Suprapubic skin (tissue), 4 donors: ENCODE data around the gene JPH2. TPM values are rescaled to one million over a fixed set of nuclear protein-coding genes. Genes with fewer than 3 reads are reported as not detected.

Experiments used
- DNase-seq, 2 donors: peaks; one replicate each; pipeline ENCODE4 v3.0.0-alpha.2; 2019; ENCODE audit warnings: low spot score in 2 of 2
- H3K27ac ChIP-seq: fragments of 200-600 bp; sonication (generic); one replicate; pipeline ENCODE4 v1.5.1; 2019
- H3K27me3 ChIP-seq: fragments of 200-600 bp; sonication (generic); one replicate; pipeline ENCODE4 v1.5.1; 2019
- H3K36me3 ChIP-seq: fragments of 200-600 bp; sonication (generic); one replicate; pipeline ENCODE4 v1.5.1; 2019
- H3K4me1 ChIP-seq: fragments of 200-600 bp; sonication (generic); one replicate; pipeline ENCODE4 v1.5.1; 2019
- H3K4me3 ChIP-seq: fragments of 200-600 bp; sonication (generic); one replicate; pipeline ENCODE4 v1.5.1; 2019; ENCODE audit warnings: mild to moderate bottlenecking
- H3K9me3 ChIP-seq: fragments of 200-600 bp; sonication (generic); one replicate; pipeline ENCODE4 v1.5.1; 2019
- EP300 ChIP-seq: sonication (generic); formaldehyde crosslinking; IDR thresholded peaks from one replicate; pipeline ENCODE4 v1.6.1; 2017; ENCODE audit warnings: antibody characterized with exemption
- POLR2A ChIP-seq, 2 donors: fragments of 450-650 bp; IDR thresholded peaks; one replicate each; pipeline ENCODE4 v1.6.1; 2017; ENCODE audit warnings: antibody characterized with exemption in 2 of 2, mild to moderate bottlenecking in 2 of 2, moderate library complexity in 2 of 2
- POLR2AphosphoS5 ChIP-seq, 3 donors: sonication (generic); formaldehyde crosslinking; IDR thresholded peaks; one replicate each; pipeline ENCODE4 v1.6.1; 2017; ENCODE audit warnings: antibody characterized with exemption in 3 of 3
- WGBS: methylation state at CpG from one replicate; pipeline ENCODE4 v1.1.5; 2018; 5-methylcytosine and 5-hydroxymethylcytosine counted together
- total RNA-seq, 4 donors: library from RNA; depleted of rRNA; stranded (reverse); fragments of >200 nt; gene quantifications; one replicate each; pipeline ENCODE4 v1.1.0, GENCODE V29; 2016
- TF ChIP-seq, protein P1 (sequence below), 2 donors: fragments of 200-600 bp in 1 of 2; fragments of 450-650 bp in 1 of 2; sonication (generic) in 1 of 2; IDR thresholded peaks; one replicate each; pipeline ENCODE4 v1.5.1; 2016 to 2019; ENCODE audit warnings: antibody characterized with exemption in 2 of 2, mild to moderate bottlenecking in 1 of 2, moderate library complexity in 1 of 2

Gene JPH2
- total RNA-seq, 4 donors from 2014 or later = 3.8 to 5.0 (median 4.5) TPM

DNA sequence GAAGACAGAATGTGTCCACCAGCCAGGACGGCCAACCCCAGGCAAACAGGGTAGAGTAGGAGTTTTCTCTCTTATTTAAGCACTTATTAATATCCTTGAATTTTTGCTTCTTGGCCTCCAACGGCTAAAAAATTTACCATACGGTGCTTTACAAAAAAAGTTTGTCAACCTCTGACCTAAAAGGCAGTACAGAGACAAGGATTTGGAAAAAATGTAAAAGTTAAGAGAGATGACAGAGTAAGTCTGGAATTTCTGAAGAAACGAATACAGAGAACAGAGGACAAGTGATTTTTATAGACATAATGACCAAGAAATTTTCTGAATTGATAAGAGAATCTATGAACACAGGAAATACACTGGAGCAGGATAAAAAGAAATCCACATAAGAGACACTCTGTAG, 13.4 kb upstream of the JPH2 start:
- no peak overlapping the region for H3K4me3 ChIP-seq
- peaks cover 73% of the 10 kb centered on the region for H3K36me3 ChIP-seq
- no peak overlapping the region for H3K27ac ChIP-seq
- H3K27me3 ChIP-seq = no peaks in the 10 kb centered on the region
- DNase-seq = no peak
- TF ChIP-seq EP300 = no peak
- TF ChIP-seq POLR2AphosphoS5 (IDR thresholded peaks at IDR 0.05) = no peak
- TF ChIP-seq, protein P1, sequence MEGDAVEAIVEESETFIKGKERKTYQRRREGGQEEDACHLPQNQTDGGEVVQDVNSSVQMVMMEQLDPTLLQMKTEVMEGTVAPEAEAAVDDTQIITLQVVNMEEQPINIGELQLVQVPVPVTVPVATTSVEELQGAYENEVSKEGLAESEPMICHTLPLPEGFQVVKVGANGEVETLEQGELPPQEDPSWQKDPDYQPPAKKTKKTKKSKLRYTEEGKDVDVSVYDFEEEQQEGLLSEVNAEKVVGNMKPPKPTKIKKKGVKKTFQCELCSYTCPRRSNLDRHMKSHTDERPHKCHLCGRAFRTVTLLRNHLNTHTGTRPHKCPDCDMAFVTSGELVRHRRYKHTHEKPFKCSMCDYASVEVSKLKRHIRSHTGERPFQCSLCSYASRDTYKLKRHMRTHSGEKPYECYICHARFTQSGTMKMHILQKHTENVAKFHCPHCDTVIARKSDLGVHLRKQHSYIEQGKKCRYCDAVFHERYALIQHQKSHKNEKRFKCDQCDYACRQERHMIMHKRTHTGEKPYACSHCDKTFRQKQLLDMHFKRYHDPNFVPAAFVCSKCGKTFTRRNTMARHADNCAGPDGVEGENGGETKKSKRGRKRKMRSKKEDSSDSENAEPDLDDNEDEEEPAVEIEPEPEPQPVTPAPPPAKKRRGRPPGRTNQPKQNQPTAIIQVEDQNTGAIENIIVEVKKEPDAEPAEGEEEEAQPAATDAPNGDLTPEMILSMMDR (IDR thresholded peaks at IDR 0.05) = no peak
- no peak for TF ChIP-seq POLR2A (IDR thresholded peaks at IDR 0.05)
- WGBS = 80% methylated on average over 4 of the region's 4 CpGs
- H3K9me3 ChIP-seq = no peaks in the 10 kb centered on the region
- peaks cover 26% of the 10 kb centered on the region for H3K4me1 ChIP-seq

DNA sequence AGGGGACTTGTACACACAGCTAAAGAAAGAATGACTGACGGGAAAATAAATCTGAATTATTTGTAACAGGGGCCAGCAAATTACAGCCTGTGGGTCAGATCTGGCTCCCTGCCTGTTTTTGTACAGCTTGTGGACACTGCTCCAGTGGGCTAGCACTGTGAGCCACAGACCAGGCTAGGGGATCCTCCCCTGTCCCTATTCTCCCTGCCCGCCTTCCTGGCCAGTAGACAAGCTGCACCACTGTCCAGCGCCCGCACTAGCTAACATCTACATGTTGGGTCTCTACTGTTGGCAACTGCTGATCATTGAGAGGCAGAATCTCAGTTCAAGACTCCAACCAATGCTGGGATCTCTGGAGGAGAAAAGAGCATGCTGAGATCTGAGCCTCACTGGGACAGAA, 12.9 kb upstream of the JPH2 start:
- 76% methylated on average over 4 of the region's 4 CpGs for WGBS
- Histone ChIP-seq H3K27ac (no peak overlapping the region), H3K4me3 (no peak overlapping the region), H3K36me3 (peaks cover 72% of the 10 kb centered on the region), H3K4me1 (peaks cover 25% of the 10 kb centered on the region), H3K9me3 (no peaks in the 10 kb centered on the region), H3K27me3 (no peaks in the 10 kb centered on the region)
- TF ChIP-seq POLR2AphosphoS5 (IDR thresholded peaks at IDR 0.05) (no peak), EP300 (no peak), POLR2A (IDR thresholded peaks at IDR 0.05) (no peak)
- TF ChIP-seq, protein P1 (IDR thresholded peaks at IDR 0.05) = no peak
- DNase-seq = no peak

DNA sequence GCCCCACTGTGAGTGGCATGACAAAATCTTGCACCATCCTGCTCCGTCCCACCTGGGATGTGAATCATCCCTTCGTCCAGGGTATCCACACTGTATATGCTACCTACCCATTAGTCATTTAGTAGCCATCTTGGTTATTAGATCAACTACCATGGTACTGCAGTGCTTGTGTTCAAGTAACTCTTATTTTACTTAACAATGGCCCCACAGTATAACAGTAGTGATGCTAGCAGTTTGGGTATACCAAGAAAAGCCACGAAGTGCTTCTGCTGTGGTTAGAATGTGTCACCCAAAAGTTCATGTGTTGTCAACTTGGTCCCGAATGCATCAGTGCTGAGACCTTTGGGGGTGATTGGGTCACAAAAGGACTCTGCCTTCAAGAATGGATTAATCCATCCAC, 11.9 kb upstream of the JPH2 start:
- H3K36me3 ChIP-seq = peaks cover 72% of the 10 kb centered on the region
- no peak overlapping the region for H3K27ac ChIP-seq
- H3K4me3 ChIP-seq = no peak overlapping the region
- 91% methylated on average over 4 of the region's 4 CpGs for WGBS
- no peaks in the 10 kb centered on the region for H3K9me3 ChIP-seq
- TF ChIP-seq POLR2AphosphoS5 (IDR thresholded peaks at IDR 0.05) (no peak), EP300 (no peak), POLR2A (IDR thresholded peaks at IDR 0.05) (no peak)
- TF ChIP-seq, protein P1 (IDR thresholded peaks at IDR 0.05) = no peak
- no peak for DNase-seq
- H3K27me3 ChIP-seq = no peaks in the 10 kb centered on the region
- peaks cover 15% of the 10 kb centered on the region for H3K4me1 ChIP-seq

DNA sequence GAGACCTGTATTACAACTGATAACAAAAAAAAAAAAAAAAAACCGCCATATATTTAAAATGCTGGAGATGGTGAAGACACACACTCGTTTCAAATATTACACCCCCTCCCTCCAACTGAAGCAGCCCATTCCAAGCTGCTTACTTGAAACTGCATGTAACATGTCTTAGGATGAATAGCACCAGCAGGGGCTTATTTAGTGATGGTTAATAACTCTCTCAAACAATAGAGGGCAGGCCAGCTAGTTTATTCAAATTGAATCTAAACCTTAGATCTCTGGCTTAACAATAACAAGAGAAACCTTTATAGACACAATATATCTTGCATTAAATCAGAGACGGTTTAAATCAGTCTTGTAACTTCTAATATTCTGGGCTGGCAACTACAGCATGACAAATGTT, 9.3 kb upstream of the JPH2 start:
- DNase-seq = no peak
- WGBS = 65% methylated on average over 3 of the region's 3 CpGs
- no peaks in the 10 kb centered on the region for H3K27me3 ChIP-seq
- H3K27ac ChIP-seq = no peak overlapping the region
- no peak for TF ChIP-seq POLR2A (IDR thresholded peaks at IDR 0.05)
- TF ChIP-seq, protein P1 (IDR thresholded peaks at IDR 0.05) = no peak
- TF ChIP-seq EP300 = no peak
- no peak for TF ChIP-seq POLR2AphosphoS5 (IDR thresholded peaks at IDR 0.05)
- no peaks in the 10 kb centered on the region for H3K9me3 ChIP-seq
- H3K4me1 ChIP-seq = no peaks in the 10 kb centered on the region
- no peak overlapping the region for H3K4me3 ChIP-seq
- peaks cover 56% of the 10 kb centered on the region for H3K36me3 ChIP-seq

DNA sequence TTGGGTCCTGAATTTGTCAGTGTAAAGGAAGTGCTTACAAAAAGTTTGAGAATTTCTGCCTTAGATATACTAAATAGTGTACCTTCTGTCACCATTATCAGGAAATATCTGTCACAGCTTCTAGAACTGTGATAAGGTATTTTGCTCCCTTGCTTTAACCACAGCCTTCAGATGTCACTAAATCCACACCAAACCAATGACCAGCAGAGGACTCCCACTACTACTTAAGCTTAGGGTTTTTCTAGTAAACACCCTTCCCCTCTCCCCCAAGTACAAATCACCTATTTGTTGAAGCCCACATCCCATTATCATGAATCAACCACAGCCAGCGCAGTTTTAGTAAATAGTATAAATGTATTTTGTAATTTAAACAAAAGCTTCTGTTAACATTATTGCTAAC, 8.6 kb upstream of the JPH2 start:
- no peak overlapping the region for H3K4me3 ChIP-seq
- peaks cover 50% of the 10 kb centered on the region for H3K36me3 ChIP-seq
- no peaks in the 10 kb centered on the region for H3K9me3 ChIP-seq
- no peaks in the 10 kb centered on the region for H3K27me3 ChIP-seq
- no peak overlapping the region for H3K27ac ChIP-seq
- WGBS = 97% methylated on average over 1 of the region's 1 CpG
- no peaks in the 10 kb centered on the region for H3K4me1 ChIP-seq
- DNase-seq = no peak
- TF ChIP-seq, protein P1 (IDR thresholded peaks at IDR 0.05) = no peak
